Caco-2 (cell line): Measurements from ENCODE around the gene TMEM18. TPM values are rescaled to one million over a fixed set of nuclear protein-coding genes. Genes with fewer than 3 reads are reported as not detected.

Source experiments
- BruUV-seq: library from RNA; stranded (reverse); fragments of 400-500 nt; replicated peaks from 2 replicates; lab custom pipeline; 2021; lab: Mats Ljungman, UMichigan
- CTCF ChIA-PET: fragments of 300-600 bp; sonication (Branson Sonifier 250); formaldehyde crosslinking; loops from one replicate; lab custom pipeline; 2022; ENCODE audit warnings: antibody characterized with exemption; lab: Charles Lee
- POLR2A ChIA-PET: fragments of 300-600 bp; sonication (Branson Sonifier 250); formaldehyde crosslinking; loops from one replicate; lab custom pipeline; 2022; ENCODE audit warnings: antibody characterized with exemption; lab: Charles Lee
- DNase-seq, 2 experiments: peaks; one replicate each; pipeline versions ENCODE4 v3.0.0 to v3.0.0-alpha.2; 2020 to 2022
- H3K27me3 ChIP-seq: replicated peaks from 2 replicates; pipeline ENCODE4 v1.6.0; 2011; ENCODE audit warnings: low read length; ENCODE audit not compliant: control insufficient read depth, insufficient read depth
- H3K36me3 ChIP-seq: 2 replicates; pipeline ENCODE4 v1.5.1; 2011; ENCODE audit warnings: low read length; ENCODE audit not compliant: control insufficient read depth, insufficient read depth
- H3K4me1 ChIP-seq: fragments of 250-450 bp; sonication (Bioruptor Pico); 2 replicates; pipeline ENCODE4 v1.5.1; 2020; ENCODE audit warnings: mild to moderate bottlenecking
- H3K4me3 ChIP-seq: 2 replicates; pipeline ENCODE4 v1.5.1; 2011; ENCODE audit warnings: low read depth, mild to moderate bottlenecking, control low read depth, low read length
- H3K9me3 ChIP-seq: fragments of 250-450 bp; sonication (Bioruptor Pico); 2 replicates; pipeline ENCODE4 v1.5.1; 2020; ENCODE audit warnings: mild to moderate bottlenecking, moderate library complexity
- H3K27ac Mint-ChIP-seq: one replicate; pipeline ENCODE4 v1.8.0; 2022; ENCODE audit warnings: mixed read lengths; ENCODE audit not compliant: unreplicated experiment
- H3K27me3 Mint-ChIP-seq: one replicate; pipeline ENCODE4 v1.8.0; 2022; ENCODE audit warnings: mixed read lengths; ENCODE audit not compliant: insufficient read depth, unreplicated experiment
- H3K36me3 Mint-ChIP-seq: one replicate; pipeline ENCODE4 v1.8.0; 2022; ENCODE audit warnings: mild to moderate bottlenecking, mixed read lengths; ENCODE audit not compliant: insufficient read depth, unreplicated experiment
- H3K4me1 Mint-ChIP-seq: one replicate; pipeline ENCODE4 v1.8.0; 2022; ENCODE audit warnings: low read depth, mixed read lengths; ENCODE audit not compliant: unreplicated experiment
- H3K4me3 Mint-ChIP-seq: one replicate; pipeline ENCODE4 v1.8.0; 2022; ENCODE audit warnings: mild to moderate bottlenecking, moderate library complexity, mixed read lengths; ENCODE audit not compliant: unreplicated experiment
- H3K9me3 Mint-ChIP-seq: one replicate; pipeline ENCODE4 v1.8.0; 2022; ENCODE audit warnings: mixed read lengths; ENCODE audit not compliant: unreplicated experiment
- intact Hi-C: fragments of 100-400 bp; cut with micrococcal nuclease; formaldehyde crosslinking; loops from one replicate; pipeline ENCODE4 v1.10.0; 2022; ENCODE audit not compliant: unreplicated experiment
- total RNA-seq: library from RNA; stranded (reverse); gene quantifications from 2 replicates; pipeline ENCODE4 v1.2.3, GENCODE V29; 2022
- TF ChIP-seq, protein P1 (sequence below), 2 experiments: fragments of 200-600 bp in 1 of 2; IDR thresholded peaks; 1 replicate in 1 of 2; 2 replicates in 1 of 2; pipeline versions ENCODE4 v1.5.1 to v1.8.0; 2011 to 2022; ENCODE audit warnings: antibody characterized with exemption in 1 of 2, control low read depth in 1 of 2, inconsistent platforms in 1 of 2, low read depth in 1 of 2, low read length in 1 of 2, mild to moderate bottlenecking in 1 of 2, moderate library complexity in 1 of 2; ENCODE audit not compliant: insufficient read depth in 1 of 2, severe bottlenecking in 1 of 2, unreplicated experiment in 1 of 2

The TMEM18 gene
- total RNA-seq, 1 experiment from 2014 or later = 22.9 TPM

DNA sequence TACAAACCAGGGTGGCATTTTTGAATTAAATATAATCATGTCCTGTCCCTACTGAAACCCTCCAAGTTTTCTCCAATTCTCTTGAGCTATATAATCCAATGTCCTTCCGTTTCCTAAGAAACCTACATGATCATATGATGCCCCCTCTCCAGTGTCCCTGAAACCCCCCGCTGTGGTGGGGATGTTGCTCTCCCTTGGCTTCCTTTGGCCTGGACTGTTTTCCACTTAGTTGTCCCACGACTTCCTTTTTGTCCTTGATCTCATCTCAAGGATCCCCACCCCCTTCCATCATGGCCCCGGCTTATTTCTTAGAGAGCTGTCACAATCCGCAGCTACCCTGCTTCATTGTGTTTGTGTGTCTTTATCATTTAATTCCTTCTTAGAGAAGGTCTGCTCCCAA, 43.8 kb downstream of the TMEM18 start:
- no TSS peak for BruUV-seq
- POLR2A ChIA-PET = no interaction called here
- CTCF ChIA-PET = no interaction called here
- Histone ChIP-seq H3K27me3 (no peaks in the 10 kb centered on the region), H3K36me3 (no peaks in the 10 kb centered on the region), H3K9me3 (0 out of 2 replicates have a peak, but pooled peaks cover 7% of the 10 kb centered on the region), H3K4me1 (peaks cover 8% of the 10 kb centered on the region; the same call in 1 of the 2 replicates), H3K4me3 (no peak overlapping the region)
- H3K4me3 Mint-ChIP-seq = no peak overlapping the region
- H3K27me3 Mint-ChIP-seq = peaks cover 15% of the 10 kb centered on the region
- peaks cover 9% of the 10 kb centered on the region for H3K9me3 Mint-ChIP-seq
- no peaks in the 10 kb centered on the region for H3K4me1 Mint-ChIP-seq
- no peak for DNase-seq
- H3K36me3 Mint-ChIP-seq = no peaks in the 10 kb centered on the region
- no peak overlapping the region for H3K27ac Mint-ChIP-seq
- TF ChIP-seq, protein P1, sequence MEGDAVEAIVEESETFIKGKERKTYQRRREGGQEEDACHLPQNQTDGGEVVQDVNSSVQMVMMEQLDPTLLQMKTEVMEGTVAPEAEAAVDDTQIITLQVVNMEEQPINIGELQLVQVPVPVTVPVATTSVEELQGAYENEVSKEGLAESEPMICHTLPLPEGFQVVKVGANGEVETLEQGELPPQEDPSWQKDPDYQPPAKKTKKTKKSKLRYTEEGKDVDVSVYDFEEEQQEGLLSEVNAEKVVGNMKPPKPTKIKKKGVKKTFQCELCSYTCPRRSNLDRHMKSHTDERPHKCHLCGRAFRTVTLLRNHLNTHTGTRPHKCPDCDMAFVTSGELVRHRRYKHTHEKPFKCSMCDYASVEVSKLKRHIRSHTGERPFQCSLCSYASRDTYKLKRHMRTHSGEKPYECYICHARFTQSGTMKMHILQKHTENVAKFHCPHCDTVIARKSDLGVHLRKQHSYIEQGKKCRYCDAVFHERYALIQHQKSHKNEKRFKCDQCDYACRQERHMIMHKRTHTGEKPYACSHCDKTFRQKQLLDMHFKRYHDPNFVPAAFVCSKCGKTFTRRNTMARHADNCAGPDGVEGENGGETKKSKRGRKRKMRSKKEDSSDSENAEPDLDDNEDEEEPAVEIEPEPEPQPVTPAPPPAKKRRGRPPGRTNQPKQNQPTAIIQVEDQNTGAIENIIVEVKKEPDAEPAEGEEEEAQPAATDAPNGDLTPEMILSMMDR (IDR thresholded peaks at IDR 0.05; ENCODE audit: insufficient read depth in 1 of 2, low read depth in 1 of 2, low read length in 1 of 2, severe bottlenecking in 1 of 2, unreplicated experiment in 1 of 2) = no peak
- intact Hi-C loops = no loop called here

DNA sequence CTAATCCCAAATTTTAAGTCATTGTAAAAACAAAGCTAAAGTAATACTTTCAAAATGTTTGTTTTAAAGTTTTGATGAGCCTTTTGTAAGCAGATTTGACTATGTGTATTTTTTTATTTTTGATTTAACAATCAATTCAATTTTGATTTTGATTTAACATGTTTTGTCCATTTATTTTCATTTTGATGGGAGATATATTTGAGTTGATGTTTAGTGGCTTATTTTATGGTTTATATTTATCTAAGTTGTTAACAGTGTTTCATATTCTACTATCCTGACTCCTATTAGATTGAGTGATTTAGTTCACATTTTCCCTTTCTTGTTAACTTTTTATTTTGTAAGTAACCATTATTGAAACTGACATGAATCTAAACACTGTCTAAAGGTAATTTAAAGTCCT, 44.7 kb downstream of the TMEM18 start:
- no peaks in the 10 kb centered on the region for H3K27me3 ChIP-seq
- no peak overlapping the region for H3K27ac Mint-ChIP-seq
- intact Hi-C loops = no loop called here
- no peaks in the 10 kb centered on the region for H3K4me1 Mint-ChIP-seq
- H3K4me3 ChIP-seq = no peak overlapping the region
- H3K36me3 ChIP-seq = no peaks in the 10 kb centered on the region
- no peak overlapping the region for H3K4me3 Mint-ChIP-seq
- H3K9me3 ChIP-seq = 0 out of 2 replicates have a peak, but pooled peaks cover 7% of the 10 kb centered on the region
- peaks cover 16% of the 10 kb centered on the region for H3K27me3 Mint-ChIP-seq
- H3K9me3 Mint-ChIP-seq = peaks cover 9% of the 10 kb centered on the region
- ChIA-PET CTCF (no interaction called here), POLR2A (no interaction called here)
- no TSS peak for BruUV-seq
- DNase-seq = no peak
- peaks cover 8% of the 10 kb centered on the region; the same call in 1 of the 2 replicates for H3K4me1 ChIP-seq
- TF ChIP-seq, protein P1 (IDR thresholded peaks at IDR 0.05; ENCODE audit: insufficient read depth in 1 of 2, low read depth in 1 of 2, low read length in 1 of 2, severe bottlenecking in 1 of 2, unreplicated experiment in 1 of 2) = no peak
- no peaks in the 10 kb centered on the region for H3K36me3 Mint-ChIP-seq

DNA sequence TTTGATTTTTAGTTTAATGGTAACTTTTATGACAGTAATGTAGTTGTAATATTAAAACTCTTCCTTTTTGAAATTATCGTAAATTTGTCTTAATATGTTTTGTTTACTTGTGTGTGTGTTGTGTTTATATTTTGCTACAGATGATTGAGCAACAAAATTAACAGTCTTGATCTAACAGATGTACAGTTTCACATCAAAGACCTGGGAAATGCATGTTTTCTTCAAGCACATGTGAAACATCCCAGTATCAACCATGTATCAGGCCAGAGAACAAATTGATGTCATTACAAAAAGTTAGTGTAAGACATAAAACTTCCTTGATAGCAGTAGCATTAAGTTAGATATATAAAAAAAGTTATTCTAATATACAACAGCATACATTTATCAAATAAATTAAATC, 45.5 kb downstream of the TMEM18 start:
- intact Hi-C loops = no loop called here

More for the DNA sequence above, 45.5 kb downstream of the TMEM18 start:
- H3K4me1 ChIP-seq = peaks cover 2% of the 10 kb centered on the region; the same call in 1 of the 2 replicates
- no peak overlapping the region for H3K4me3 ChIP-seq
- no peaks in the 10 kb centered on the region for H3K27me3 ChIP-seq
- CTCF ChIA-PET = no interaction called here
- no peak for DNase-seq
- POLR2A ChIA-PET = no interaction called here
- H3K9me3 ChIP-seq = 0 out of 2 replicates have a peak, but pooled peaks cover 7% of the 10 kb centered on the region
- no TSS peak for BruUV-seq
- H3K36me3 ChIP-seq = no peaks in the 10 kb centered on the region
- H3K4me1 Mint-ChIP-seq = no peaks in the 10 kb centered on the region
- TF ChIP-seq, protein P1 (IDR thresholded peaks at IDR 0.05; ENCODE audit: insufficient read depth in 1 of 2, low read depth in 1 of 2, low read length in 1 of 2, severe bottlenecking in 1 of 2, unreplicated experiment in 1 of 2) = no peak
- H3K27ac Mint-ChIP-seq = no peak overlapping the region
- H3K36me3 Mint-ChIP-seq = no peaks in the 10 kb centered on the region
- no peak overlapping the region for H3K4me3 Mint-ChIP-seq
- H3K9me3 Mint-ChIP-seq = peaks cover 9% of the 10 kb centered on the region
- H3K27me3 Mint-ChIP-seq = peaks cover 22% of the 10 kb centered on the region
